HG02840 (cell line): ENCODE data around the gene DRC7.

ENCODE experiments used
- ATAC-seq: cut with Tn5 transposase; IDR thresholded peaks from one replicate; pipeline ENCODE4 v1.9.1; 2021; ENCODE audit warnings: mild to moderate bottlenecking, moderate library complexity, moderate number of reproducible peaks; ENCODE audit not compliant: unreplicated experiment, low FRiP score

DRC7 gene

DNA sequence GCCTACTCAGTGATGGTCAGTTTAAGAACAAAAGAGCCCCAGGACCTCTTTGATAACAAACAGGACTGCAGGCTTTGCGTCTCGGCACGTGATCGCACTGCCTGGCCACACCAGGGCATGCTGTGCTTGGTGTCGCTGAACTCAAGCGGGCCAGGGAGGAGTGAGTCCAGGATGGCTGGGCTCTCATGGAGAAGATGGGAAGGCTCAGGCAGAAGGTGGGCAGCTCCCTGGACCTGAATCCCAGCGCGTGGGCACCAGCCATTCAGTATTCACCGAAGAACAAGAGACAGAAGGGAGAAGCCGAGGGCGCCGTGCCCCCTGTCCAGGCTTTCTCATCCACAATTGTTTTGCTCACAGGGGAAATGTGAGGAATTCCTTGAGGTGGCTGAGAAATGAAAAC, 52.9 kb downstream of the DRC7 start:
- no peak for ATAC-seq

- no peak for ATAC-seq
Observed at GRCh38 chr16:57747996-57748395, 53.4 kb downstream of the DRC7 start.

DNA sequence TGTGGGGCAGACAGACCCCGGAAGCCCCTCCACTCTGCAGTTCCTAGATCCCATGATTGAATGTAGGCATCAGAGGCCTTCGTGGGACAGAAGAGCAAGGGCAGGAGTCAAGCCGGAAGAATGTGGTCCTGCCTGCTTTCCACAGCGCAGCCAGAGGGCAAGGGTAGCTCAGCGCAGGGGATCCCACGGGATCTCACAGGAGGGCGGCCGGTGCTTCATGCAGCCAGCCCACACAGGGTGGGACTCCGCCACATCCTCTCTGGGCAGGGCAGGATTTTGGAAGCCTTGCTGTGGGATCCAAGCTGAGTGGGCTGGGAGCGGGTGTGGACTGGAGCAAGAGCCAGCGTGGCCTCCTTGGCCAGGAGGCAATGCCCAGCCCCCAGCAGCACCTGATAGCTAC, 54.0 kb downstream of the DRC7 start:
- ATAC-seq, result no peak

DNA sequence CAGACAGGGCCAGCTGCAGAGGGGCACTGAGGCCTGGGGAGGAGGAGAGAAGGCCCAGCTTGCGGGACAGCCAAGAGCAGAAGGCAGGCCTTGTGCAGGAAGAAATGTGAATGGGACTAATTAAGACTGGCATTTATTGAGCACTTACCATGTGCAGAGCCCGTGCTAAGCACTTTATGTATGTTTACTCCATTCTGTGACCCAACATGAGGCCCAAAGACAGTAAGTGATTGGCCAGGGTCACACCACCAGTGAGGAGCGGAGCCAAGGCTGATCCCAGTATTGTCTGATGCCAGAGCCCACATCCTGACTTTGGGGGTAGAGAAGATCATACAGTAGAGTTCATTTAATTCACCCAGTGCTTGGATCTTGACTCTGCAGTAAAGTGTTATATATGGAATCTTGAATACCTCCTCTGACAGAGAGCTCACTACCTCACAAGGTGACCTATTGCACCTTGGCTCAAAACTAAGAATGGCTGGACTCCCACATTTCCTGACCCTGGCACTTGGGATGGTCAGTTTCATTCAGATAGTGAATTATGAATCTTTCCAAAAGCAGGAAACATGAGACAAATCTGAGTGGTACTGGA, 54.6 kb downstream of the DRC7 start:
- ATAC-seq, result no peak

- no peak for ATAC-seq
Observed at GRCh38 chr16:57749856-57750452, 55.3 kb downstream of the DRC7 start.

GRCh38 chr16:57750796-57751538, 56.4 kb downstream of the DRC7 start:
- no peak for ATAC-seq

DNA sequence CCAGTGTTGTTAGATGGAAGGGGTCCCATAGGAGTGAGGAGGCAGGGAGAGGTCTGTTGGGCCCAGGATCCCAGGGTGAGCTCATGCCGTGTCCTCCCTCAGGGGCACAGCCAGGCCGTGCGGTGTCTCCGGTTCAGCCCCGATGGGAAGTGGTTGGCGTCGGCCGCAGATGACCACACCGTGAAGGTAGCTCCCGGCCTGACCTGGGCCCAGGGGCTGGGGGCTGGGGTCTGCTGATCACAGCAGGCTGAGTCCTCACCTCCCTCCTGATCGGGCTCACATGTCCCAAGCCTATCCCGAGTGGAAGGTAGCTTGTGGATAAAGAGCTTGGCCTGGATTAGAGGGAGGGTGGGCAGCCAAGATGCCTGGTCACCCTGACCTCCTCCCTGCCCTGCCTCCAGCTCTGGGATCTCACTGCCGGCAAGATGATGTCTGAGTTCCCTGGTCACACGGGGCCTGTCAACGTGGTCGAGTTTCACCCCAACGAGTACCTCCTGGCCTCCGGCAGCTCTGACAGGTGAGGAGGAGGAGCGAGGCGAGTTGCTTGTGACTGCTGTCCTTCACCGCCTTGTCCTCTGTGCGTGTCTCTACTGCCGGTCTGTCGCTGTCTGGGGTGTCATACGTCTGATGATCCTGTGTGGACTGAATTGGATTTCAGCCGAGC, 57.1 kb downstream of the DRC7 start:
- no peak for ATAC-seq

- no peak for ATAC-seq
Observed at GRCh38 chr16:57752203-57752580, 57.6 kb downstream of the DRC7 start.

GRCh38 chr16:57752581-57753447, 58.2 kb downstream of the DRC7 start:
- ATAC-seq, result no peak

DNA sequence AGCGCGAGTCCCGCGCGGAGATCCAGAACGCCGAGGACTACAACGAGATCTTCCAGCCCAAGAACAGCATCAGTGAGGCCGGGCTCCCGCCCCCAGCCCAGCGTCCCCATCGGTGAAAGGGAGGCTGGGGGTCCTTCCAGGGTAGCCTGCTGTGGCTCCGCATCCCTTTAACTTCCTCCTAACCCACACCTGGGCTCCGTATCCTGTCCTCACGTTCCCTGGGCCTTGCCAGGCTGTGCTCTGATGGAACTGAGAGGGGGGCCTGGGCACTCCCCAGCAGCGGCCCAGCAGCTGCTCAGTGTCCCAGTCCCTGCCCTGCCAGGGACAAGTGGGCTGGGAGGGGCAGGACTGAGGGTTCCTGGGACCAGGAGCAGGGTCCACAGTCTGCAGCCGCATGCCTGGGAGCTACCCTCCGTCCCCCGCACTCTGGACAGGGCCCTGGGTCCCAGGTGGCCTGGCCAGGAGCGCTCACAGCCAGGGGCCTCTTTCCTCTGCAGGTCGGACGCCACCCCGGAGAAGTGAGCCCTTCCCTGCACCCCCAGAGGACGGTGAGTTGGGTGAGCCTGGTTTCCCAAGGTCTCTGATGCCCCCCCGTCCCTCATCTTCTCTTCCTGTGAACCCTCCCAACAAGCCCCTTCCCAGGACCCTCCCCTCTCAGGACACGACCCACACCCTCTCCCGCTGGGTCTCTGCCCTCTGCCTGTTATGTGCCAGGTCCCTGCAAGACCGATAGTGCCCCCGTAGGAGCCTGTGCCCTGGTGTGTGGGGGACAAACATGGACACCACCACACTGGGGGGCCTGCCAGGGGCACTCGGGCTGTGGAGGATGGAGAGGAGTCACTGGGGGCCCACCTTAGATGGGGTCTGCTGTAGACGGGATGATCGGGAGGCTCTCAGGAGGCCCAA, 59.1 kb downstream of the DRC7 start:
- no peak for ATAC-seq

GRCh38 chr16:57754354-57755060, 59.9 kb downstream of the DRC7 start:
- ATAC-seq, result no peak

- no peak for ATAC-seq
Observed at GRCh38 chr16:57755061-57755684, 60.6 kb downstream of the DRC7 start.

DNA sequence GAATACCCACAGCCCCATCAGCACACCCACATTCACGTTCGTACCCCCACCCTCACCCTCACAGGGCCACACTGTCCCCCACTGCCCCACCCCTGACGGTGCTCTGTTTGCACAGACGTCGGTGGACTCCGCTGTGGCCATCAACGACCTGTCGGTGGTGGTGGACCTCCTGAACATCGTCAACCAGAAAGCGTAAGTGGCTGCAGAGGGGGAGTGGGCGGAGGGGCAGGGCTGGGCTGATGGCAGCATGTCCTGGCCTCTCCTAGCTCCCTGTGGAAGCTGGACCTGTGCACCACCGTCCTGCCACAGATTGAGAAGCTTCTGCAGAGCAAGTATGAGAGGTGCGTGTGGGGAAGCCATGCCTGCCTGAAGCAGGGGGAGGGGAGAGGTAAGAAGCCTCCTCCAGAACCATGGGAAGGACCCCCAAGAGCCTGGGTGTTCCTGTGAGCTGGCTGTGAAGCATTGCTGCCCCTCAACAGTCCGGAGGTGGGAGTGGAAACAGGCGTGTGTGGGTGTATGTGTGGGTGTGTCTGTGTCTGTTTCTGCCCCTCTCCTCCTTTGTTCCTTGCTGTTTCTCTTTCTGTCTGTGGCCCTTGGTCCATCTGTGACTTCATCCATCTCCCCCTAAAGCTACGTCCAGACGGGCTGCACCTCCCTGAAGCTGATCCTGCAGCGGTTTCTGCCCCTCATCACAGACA, 61.3 kb downstream of the DRC7 start:
- ATAC-seq, result no peak

DNA sequence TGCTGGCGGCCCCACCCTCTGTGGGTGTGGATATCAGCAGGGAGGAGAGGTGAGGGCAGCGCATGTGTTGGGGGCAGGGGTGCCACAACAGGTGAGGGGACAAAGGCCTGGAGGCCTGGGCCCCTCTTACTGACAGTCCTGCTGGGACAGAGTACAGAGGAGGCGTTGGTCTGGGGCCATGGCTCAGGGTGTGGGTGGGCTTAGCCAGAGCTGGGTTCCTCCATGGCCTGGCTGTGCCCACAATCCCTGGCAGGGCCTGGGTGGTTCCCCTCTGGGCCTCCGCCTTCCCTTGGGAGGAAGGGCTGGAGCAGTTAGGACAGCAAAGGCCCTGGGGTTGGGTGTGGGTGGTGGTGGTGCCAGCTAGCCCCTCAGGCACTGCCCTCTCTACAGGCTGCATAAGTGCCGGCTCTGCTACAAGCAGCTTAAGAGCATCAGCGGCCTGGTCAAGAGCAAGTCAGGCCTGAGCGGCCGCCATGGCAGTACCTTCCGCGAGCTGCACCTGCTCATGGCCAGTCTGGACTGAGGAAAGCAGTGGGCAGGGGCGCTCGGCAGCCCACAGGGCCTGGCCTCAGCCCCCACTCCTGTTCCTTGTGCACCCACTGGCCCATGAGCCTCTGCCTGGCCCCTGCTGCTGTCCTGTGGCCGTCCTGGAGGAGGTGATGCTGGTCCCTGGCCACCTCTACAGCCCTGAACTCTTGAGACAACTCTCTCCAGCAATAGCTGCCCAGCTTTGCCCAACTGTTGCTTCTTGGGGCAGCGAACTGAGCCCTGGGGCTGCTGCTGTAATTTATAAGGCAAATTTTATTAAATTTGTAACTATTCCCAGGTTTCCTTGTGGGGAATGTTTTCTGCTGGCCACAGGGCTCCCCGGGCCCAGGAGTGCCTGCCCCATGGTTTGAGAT, 62.1 kb downstream of the DRC7 start:
- no peak for ATAC-seq

- ATAC-seq, result no peak
Observed at GRCh38 chr16:57757326-57757786, 62.8 kb downstream of the DRC7 start.

- no peak for ATAC-seq
Observed at GRCh38 chr16:57757883-57758282, 63.3 kb downstream of the DRC7 start.
